ENCODE data around the gene NR1D1.

GRCh38 chr17:40075942-40076498 lies 24.4 kb downstream of the NR1D1 start:
- TF ChIP-seq CTCF (IDR thresholded peaks at IDR 0.05 in 8 of 11, conservative IDR thresholded peaks at IDR 0.05 in 3 of 11): no peak
- TF ChIP-seq POLR2AphosphoS5 (IDR thresholded peaks at IDR 0.05): peak in 1 of 3 donors; percentile 2
- TF ChIP-seq POLR2A (IDR thresholded peaks at IDR 0.05): no peak
